K562 (cell line): ENCODE measurements around the gene QRICH1. TPM values are rescaled to one million over a fixed set of nuclear protein-coding genes. Genes with fewer than 3 reads are reported as not detected.

Experiments used
- CEBPG ChIP-seq, 3 experiments: fragments of 200-800 bp in 1 of 3; sonication (Bioruptor generic) in 1 of 3; sonication (generic) in 1 of 3; formaldehyde crosslinking in 1 of 3; IDR thresholded peaks in 2 of 3; conservative IDR thresholded peaks in 1 of 3; 2 replicates each; pipeline versions ENCODE4 v1.6.1 to v1.8.0; 2016 to 2022; ENCODE audit warnings: missing compliant biosample characterization in 2 of 3, missing genetic modification characterization in 2 of 3, mild to moderate bottlenecking in 1 of 3, missing genetic modification reagents in 1 of 3
- DMBX1 ChIP-seq: fragments of 250-450 bp; sonication (Bioruptor Pico); IDR thresholded peaks from 2 replicates; pipeline ENCODE4 v1.8.0; 2022; ENCODE audit warnings: inconsistent platforms, mild to moderate bottlenecking, moderate library complexity, borderline replicate concordance
- E2F8 ChIP-seq: fragments of 450-650 bp; IDR thresholded peaks from 2 replicates; pipeline ENCODE4 v1.7.1; 2018; ENCODE audit warnings: mild to moderate bottlenecking, low read depth; ENCODE audit not compliant: partially characterized antibody
- HCFC1 ChIP-seq: IDR thresholded peaks from 2 replicates; pipeline ENCODE4 v1.6.1; 2012; ENCODE audit warnings: low read depth, low read length, improper control_type of control experiment
- LEF1 ChIP-seq: fragments of 450-650 bp; IDR thresholded peaks from 2 replicates; pipeline ENCODE4 v1.6.1; 2016; ENCODE audit warnings: mild to moderate bottlenecking
- NFRKB ChIP-seq: fragments of 450-650 bp; IDR thresholded peaks from 2 replicates; pipeline ENCODE4 v1.6.1; 2016; ENCODE audit warnings: low read depth
- RBBP5 ChIP-seq: fragments of 200-600 bp; sonication (generic); IDR thresholded peaks from 2 replicates; pipeline ENCODE4 v1.6.1; 2012; ENCODE audit warnings: borderline replicate concordance, mild to moderate bottlenecking, low read length, control low read depth, inconsistent platforms; ENCODE audit not compliant: insufficient read depth, poor library complexity, severe bottlenecking
- RFX1 ChIP-seq: fragments of 450-650 bp; IDR thresholded peaks from 2 replicates; pipeline ENCODE4 v1.6.1; 2016; ENCODE audit warnings: mild to moderate bottlenecking, moderate library complexity
- SOX6 ChIP-seq: fragments of 450-650 bp; IDR thresholded peaks from 2 replicates; pipeline ENCODE4 v1.6.1; 2014; ENCODE audit warnings: mild to moderate bottlenecking
- ZFX ChIP-seq: sonication (generic); formaldehyde crosslinking; IDR thresholded peaks from 2 replicates; pipeline ENCODE4 v1.8.0; 2022; ENCODE audit warnings: mild to moderate bottlenecking, missing genetic modification reagents, moderate library complexity
- ZNF165 ChIP-seq: fragments of 250-450 bp; sonication (Bioruptor Pico); IDR thresholded peaks from 2 replicates; pipeline ENCODE4 v1.4.0; 2020; ENCODE audit warnings: borderline replicate concordance
- ZNF57 ChIP-seq: fragments of 450-650 bp; formaldehyde crosslinking; IDR thresholded peaks from 2 replicates; pipeline ENCODE4 v1.4.0; 2020; ENCODE audit warnings: mild to moderate bottlenecking, moderate library complexity
- polyA plus RNA-seq, 8 experiments: library from polyadenylated mRNA; depleted of rRNA in 4 of 8; stranded (reverse) in 5 of 8; unstranded in 3 of 8; fragments of >200 nt; fragmentation: Nextera tagmentation in 2 of 8; fragmentation: Illumina TruSeq in 1 of 8; extraction: Ambion mirVana in 2 of 8; extraction: Trizol in 1 of 8; gene quantifications; 2 replicates each; pipeline versions ENCODE4 v1.2.1 to v1.2.3, GENCODE V29; 2011 to 2014; ENCODE audit warnings: inconsistent platforms in 1 of 8, missing spikeins in 1 of 8
- total RNA-seq, 7 experiments: library from RNA; depleted of rRNA in 6 of 7; stranded (reverse); fragments of >200 nt in 6 of 7; fragmentation: Illumina TruSeq in 2 of 7; extraction: Trizol in 2 of 7; gene quantifications; 2 replicates each; pipeline versions ENCODE4 v1.2.1 to v1.2.3, GENCODE V29; 2011 to 2021; ENCODE audit warnings: low replicate concordance in 1 of 7
- TF ChIP-seq, protein P1 (sequence below): fragments of 450-650 bp; formaldehyde crosslinking; IDR thresholded peaks from 2 replicates; pipeline ENCODE4 v1.4.0; 2022; ENCODE audit warnings: missing genetic modification characterization
- TF ChIP-seq, protein P2 (sequence below): IDR thresholded peaks from 2 replicates; pipeline ENCODE4 v1.6.1; 2012; ENCODE audit warnings: low read depth, low read length, improper control_type of control experiment, borderline replicate concordance
- TF ChIP-seq, protein P3 (sequence below): fragments of 450-650 bp; IDR thresholded peaks from 2 replicates; pipeline ENCODE4 v1.6.1; 2017; ENCODE audit warnings: antibody characterized with exemption, mild to moderate bottlenecking

QRICH1 gene
- total and polyA plus RNA-seq, 9 of the 15 experiments (the other 6 are each of a cell fraction or from before 2014, with no cell fraction given) = 20.1 to 99.2 (median 56.7) TPM

GRCh38 chr3:49028673-49029562 lies 65.0 kb downstream of the QRICH1 start, which contains the start of gene IMPDH2 (continued):
- TF ChIP-seq, protein P1, sequence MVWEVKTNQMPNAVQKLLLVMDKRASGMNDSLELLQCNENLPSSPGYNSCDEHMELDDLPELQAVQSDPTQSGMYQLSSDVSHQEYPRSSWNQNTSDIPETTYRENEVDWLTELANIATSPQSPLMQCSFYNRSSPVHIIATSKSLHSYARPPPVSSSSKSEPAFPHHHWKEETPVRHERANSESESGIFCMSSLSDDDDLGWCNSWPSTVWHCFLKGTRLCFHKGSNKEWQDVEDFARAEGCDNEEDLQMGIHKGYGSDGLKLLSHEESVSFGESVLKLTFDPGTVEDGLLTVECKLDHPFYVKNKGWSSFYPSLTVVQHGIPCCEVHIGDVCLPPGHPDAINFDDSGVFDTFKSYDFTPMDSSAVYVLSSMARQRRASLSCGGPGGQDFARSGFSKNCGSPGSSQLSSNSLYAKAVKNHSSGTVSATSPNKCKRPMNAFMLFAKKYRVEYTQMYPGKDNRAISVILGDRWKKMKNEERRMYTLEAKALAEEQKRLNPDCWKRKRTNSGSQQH (CRISPR knock-in tag) = 0 out of 2 replicates have a peak, but pooled peaks have one; percentile 28
- TF ChIP-seq SOX6 (no peak), RFX1 (no peak), CEBPG (CRISPR knock-in tag; IDR thresholded peaks at IDR 0.05) (peak; percentile 90), CEBPG (tag; conservative IDR thresholded peaks at IDR 0.05 in 1 of 2, IDR thresholded peaks at IDR 0.05 in 1 of 2) (peak; percentile 63 to 84), ZFX (CRISPR knock-in tag) (peak; percentile 91), HCFC1 (peak; percentile 57), DMBX1 (peak; percentile 73; the same call in 1 of the 2 replicates), ZNF165 (CRISPR knock-in tag) (no peak), E2F8 (peak; percentile 79), ZNF57 (CRISPR knock-in tag) (no peak), NFRKB (no peak), RBBP5 (peak; percentile 47), LEF1 (no peak)
- TF ChIP-seq, protein P2, sequence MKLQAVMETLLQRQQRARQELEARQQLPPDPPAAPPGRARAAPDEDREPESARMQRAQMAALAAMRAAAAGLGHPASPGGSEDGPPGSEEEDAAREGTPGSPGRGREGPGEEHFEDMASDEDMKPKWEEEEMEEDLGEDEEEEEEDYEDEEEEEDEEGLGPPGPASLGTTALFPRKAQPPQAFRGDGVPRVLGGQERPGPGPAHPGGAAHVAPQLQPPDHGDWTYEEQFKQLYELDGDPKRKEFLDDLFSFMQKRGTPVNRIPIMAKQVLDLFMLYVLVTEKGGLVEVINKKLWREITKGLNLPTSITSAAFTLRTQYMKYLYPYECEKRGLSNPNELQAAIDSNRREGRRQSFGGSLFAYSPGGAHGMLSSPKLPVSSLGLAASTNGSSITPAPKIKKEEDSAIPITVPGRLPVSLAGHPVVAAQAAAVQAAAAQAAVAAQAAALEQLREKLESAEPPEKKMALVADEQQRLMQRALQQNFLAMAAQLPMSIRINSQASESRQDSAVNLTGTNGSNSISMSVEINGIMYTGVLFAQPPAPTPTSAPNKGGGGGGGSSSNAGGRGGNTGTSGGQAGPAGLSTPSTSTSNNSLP = no peak
- TF ChIP-seq, protein P3, sequence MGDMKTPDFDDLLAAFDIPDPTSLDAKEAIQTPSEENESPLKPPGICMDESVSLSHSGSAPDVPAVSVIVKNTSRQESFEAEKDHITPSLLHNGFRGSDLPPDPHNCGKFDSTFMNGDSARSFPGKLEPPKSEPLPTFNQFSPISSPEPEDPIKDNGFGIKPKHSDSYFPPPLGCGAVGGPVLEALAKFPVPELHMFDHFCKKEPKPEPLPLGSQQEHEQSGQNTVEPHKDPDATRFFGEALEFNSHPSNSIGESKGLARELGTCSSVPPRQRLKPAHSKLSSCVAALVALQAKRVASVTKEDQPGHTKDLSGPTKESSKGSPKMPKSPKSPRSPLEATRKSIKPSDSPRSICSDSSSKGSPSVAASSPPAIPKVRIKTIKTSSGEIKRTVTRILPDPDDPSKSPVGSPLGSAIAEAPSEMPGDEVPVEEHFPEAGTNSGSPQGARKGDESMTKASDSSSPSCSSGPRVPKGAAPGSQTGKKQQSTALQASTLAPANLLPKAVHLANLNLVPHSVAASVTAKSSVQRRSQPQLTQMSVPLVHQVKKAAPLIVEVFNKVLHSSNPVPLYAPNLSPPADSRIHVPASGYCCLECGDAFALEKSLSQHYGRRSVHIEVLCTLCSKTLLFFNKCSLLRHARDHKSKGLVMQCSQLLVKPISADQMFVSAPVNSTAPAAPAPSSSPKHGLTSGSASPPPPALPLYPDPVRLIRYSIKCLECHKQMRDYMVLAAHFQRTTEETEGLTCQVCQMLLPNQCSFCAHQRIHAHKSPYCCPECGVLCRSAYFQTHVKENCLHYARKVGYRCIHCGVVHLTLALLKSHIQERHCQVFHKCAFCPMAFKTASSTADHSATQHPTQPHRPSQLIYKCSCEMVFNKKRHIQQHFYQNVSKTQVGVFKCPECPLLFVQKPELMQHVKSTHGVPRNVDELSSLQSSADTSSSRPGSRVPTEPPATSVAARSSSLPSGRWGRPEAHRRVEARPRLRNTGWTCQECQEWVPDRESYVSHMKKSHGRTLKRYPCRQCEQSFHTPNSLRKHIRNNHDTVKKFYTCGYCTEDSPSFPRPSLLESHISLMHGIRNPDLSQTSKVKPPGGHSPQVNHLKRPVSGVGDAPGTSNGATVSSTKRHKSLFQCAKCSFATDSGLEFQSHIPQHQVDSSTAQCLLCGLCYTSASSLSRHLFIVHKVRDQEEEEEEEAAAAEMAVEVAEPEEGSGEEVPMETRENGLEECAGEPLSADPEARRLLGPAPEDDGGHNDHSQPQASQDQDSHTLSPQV = peak; percentile 90
